Amygdala (tissue), 56 donors: Measurements from ENCODE around the gene TBXAS1.
A peak's percentile ranks its signal among the peaks of the same experiment; 100 is the strongest.
"Not testable (repeated sequence)": the region's sequence is repeated elsewhere in the genome, so short reads cannot be mapped to it uniquely, and the experiment has no call there.

Experiments
- DNase-seq, 56 donors: peaks; one replicate each; lab custom pipeline; 2025; lab: John Stamatoyannopoulos, UW

Gene TBXAS1

GRCh38 chr7:139909379-139910050 lies 80.5 kb downstream of the TBXAS1 start:
- DNase-seq, result no peak

DNA sequence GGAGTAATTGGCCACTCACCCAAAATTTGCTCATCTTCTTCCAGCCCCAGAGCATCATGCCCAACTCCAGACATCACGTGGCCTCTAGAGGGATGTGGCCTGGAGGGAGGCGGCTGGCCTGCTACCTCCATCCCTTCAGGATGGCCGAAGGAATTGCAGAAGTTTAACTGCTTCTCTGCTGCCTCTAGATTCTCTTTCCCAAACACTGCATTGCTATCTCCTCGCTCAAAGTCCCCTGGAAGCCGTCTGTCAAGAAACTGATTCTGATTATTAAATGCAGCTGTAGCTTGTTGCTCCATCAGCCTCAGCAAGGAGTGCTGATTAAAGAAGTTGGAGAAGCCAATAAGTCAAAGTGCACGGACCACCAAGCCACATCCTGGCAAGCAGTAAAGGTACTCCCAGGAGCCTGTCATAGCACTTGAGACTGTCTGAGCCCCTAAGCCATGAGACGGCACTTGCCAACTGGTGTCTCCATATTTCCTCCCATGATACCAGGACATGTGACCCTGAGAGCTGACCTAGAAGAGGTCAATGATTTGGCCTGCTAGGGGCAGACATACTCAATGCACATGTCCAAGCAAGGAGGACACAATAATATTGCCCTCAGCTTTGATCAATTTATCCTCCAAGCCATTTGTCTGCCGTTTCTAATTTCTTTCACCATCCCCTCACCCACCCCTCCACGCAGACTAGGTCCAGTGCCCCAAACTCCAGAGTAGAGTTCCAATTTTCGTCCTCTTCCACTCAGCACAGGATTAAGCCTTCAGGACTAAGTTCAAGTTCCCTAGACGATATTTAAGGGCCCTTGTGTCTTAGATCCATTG lies 84.2 kb downstream of the TBXAS1 start:
- DNase-seq, result no peak

DNA sequence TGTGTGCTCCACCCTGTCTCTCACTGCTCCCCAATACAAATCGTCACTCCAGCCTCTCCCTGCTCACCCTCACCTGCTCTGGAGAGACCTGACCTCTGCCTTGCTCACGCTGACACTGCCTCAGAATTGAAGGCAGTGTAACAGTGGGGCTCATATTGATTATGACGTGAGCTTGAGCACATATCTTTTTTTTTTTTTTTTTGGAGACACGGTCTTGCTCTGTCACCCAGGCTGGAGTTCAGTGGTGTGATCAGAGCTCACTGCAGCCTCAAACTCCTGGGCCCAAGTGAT lies 84.7 kb downstream of the TBXAS1 start:
- no peak for DNase-seq

DNA sequence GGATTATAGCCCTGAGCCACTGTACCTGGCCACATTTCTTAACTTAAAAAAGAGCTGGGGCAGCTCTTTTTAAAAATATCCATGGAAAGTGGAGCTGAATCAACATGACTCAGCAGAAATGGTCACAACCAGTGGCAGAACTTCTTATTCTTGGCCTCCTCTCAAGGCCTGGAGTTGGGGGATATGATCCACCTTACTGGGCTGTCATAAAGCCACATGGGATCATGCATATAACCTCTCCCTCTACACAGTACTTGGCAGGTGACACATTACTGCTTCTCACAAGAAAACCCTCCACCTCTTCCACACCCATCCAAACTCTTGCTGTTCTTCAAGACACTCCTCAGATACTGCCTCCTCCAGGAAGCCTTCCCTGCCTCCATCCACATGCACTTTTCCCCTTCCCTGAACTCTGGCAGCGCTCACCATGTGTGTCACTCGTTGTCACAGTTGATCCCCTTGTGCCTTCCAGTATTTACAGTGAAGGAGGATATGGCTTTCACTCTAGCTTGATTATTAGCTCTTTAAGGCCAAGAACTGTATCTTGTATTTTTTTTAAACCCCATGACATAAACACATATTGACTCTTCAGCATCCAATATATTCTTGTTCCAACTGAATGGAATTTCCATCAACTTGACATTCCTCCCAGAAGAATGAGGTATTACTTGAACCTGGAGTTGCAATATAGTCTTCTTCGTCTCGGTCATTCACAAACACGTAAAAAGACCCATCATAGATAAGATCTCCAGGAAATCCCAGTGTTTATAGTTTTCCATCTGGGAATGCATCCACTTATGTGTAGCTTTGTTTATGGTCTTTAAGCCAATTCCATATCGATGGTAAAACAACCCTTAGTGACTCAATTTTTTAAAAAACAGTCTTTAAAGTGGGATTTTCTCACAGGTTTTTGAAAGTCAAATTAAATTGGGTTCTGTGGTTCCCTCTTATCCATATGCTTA lies 85.5 kb downstream of the TBXAS1 start:
- no peak for DNase-seq

DNA sequence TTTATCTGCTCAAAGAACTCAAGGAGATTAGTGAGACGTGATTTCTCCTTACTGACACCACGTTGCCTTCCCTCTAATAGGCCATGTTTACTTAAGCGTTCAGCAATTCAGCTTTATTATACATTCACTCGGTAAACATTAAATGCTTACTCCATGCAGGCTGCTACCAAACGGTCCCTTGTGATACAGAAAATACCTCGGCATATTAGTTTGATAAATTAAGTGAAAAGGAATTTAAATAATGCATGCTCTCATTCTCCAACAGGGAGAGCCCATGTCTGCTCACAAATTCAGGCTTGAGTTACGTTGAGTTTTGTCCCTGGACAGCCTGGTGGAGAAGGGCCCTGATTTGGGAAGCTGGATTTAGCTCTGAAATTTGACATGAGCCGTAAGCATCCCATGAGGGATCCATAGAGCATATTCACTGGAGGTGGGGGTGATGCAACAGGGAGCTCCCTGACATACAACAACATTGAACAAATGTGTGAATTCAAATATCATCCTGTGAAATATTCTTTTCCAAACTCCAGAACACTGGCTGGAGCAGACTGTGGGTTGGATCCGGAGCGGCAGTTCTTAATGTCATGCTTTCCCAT lies 86.3 kb downstream of the TBXAS1 start:
- DNase-seq, result peak in 1 of 56 donors; percentile 14

DNA sequence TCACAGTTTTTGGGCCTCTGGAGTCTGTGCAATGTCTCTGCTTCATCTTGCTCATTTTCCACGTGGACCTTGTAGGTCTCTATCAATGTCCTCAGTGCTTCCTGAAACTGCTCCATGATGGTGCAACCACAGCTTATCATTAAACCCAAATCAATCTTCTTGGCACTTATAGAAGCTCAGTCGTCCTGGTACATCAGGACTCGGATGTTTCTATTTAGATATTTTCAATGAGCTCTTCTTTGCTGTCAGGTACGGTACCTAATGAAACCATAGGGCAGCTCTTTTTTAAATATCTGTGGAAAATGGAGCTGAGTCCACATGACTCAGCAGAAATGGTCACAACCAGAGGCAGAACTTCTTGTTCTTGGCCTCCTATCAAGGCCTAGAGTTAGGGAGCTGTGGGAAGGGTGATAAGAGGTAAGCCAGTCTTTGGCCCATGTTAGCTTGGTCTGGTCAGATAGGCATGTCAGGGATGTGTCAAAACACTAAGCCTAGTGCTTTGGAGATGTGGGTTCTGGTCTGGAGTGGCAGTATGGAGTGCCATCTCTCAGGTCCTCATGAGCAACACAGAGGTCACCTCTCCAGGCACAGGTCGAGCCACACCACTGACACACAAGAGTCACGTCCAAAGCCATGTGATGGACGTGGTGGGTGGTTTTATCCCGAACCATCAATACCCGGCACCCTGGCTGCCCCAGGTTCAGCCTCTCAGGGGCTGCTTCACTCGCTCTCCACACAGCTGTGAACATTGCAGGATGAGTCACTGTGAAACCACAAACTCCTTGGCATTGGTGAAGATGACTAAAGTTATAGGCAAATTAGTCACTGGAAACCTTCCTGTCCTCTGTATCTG lies 87.0 kb downstream of the TBXAS1 start:
- DNase-seq, result no peak

DNA sequence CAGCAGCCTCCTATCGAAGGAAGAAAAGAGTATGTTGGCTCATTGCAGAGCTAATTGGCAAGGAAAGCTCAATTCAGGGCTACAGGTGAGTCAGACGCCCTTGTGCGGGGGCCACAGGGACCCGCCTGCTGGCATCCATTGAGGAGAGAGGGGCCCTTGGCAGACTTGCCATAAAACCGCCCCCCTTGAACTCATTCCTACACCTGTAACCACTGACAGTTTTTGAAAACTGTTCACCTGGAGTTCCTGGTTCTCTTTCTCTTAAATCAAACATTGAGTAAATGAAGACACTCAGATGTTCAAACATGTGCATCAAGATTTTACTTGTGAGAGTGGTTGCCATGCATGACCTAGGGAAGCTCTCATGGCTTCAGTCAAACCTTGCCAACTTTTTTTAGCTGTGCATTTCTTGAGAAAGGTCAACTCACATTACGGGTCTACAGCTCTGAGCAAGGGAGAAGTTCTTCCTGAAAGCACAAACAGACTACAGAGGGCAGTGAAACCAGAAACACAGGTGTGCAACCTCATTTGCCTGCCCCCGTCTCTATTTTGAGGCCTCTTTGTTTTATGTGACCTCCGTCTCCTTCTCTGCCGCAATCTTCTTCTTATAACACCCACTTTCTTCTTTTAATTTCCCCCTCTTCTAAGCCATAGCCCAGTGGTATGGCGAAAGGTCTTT lies 87.8 kb downstream of the TBXAS1 start:
- no peak for DNase-seq

- no peak for DNase-seq
These were observed 88.8 kb downstream of the TBXAS1 start for GRCh38 chr7:139917851-139918250.

GRCh38 chr7:139918480-139918879 lies 89.4 kb downstream of the TBXAS1 start:
- DNase-seq, result no peak

- DNase-seq, result no peak
These were observed 94.0 kb downstream of the TBXAS1 start for GRCh38 chr7:139923090-139923489.

DNA sequence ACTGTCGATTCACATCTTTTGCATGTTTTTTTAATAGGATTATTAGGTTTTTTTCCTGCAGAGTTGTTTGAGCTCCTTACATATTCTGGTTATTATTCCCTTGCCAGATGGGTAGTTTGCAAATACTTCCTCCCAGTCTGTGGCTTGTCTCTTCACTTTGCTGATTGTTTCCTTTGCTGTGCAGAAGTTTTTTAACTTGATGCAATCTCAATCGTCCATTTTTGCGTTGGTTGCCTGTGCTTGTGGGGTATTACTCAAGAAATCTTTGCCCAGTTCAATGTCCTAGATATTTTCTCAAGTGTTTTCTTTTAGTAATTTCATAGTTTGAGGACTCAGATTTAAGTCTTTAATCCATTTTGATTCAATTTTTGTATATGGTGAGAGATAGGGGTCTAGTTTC lies 95.4 kb downstream of the TBXAS1 start:
- DNase-seq, result no peak

GRCh38 chr7:139929221-139929620 lies 100.2 kb downstream of the TBXAS1 start:
- DNase-seq, result not testable (repeated sequence)

DNA sequence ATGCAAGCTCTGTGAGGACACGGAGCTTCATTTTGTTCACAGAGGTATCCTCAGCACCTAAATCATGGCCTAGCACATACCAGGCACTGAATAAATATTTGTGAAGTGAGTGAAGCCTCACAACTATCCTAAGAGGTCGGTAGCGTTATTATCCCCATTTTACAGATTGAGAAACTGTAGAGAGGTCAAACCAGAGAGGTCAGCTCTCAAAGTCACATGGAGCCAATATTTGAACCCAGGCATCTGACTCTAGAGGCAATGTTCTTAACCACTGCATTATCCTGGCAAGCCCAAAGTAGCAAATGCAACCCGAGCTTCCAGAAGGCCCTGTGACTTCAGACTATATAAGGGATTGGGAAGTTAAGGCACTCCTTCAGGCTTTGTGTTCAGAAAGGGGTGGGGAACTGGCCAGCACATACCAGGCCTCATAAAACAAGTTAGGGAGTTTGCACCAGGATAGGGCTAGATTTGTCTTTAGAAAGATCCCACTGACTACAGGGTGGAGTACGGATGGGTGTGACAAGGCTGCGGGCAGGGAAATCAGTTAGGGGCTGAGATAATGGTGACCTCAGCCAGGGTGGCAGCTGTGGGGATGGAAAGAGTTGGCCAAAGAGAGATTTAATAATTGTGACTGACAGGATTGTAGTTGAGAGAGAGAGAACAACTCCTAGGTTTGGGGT lies 101.4 kb downstream of the TBXAS1 start:
- no peak for DNase-seq

DNA sequence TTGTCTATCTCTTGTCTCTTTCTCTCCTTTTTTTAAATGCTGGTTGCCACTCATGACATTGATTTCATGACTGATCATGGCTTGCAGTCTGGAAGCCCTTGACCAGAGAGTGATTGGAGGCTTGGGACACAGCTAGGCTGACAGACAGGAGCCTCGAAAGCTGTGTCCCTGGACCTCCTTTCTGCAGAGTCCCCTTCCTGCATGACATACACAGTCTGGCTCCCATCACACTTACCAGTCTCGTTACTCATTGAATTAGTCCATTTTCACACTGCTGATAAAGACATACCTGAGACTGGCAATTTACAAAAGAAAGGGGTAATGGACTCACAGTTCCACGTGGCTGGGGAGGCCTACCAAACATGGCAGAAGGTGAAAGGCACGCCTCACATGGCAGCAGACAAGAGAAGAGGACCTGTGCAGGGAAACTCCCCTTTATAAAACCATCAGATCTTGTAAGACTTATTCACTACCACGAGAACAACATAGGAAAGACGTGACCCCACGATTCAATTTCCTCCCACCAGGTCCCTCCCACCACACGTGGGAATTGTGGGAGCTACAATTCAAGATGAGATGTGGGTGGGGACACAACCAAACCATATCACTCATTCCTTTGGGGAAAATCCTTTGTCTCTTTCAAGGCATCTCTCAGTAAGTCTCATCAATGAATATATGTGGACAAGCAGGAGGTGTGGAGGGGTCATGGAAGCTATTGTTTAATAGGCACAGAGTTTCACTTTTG lies 102.3 kb downstream of the TBXAS1 start:
- no peak for DNase-seq

- no peak for DNase-seq
These were observed 103.5 kb downstream of the TBXAS1 start for GRCh38 chr7:139932531-139932930.

- no peak for DNase-seq
These were observed 107.8 kb downstream of the TBXAS1 start for GRCh38 chr7:139936760-139937310.

GRCh38 chr7:139937715-139938114 lies 108.7 kb downstream of the TBXAS1 start:
- DNase-seq, result peak in 8 of 56 donors; percentile 4 to 34 (median 10)

GRCh38 chr7:139940866-139941265 lies 111.8 kb downstream of the TBXAS1 start:
- no peak for DNase-seq
